ENCODE data around the gene GPRASP1. TPM values are rescaled to one million over a fixed set of nuclear protein-coding genes. Genes with fewer than 3 reads are reported as not detected.

GPRASP1 gene
- total RNA-seq, 1 experiment from 2014 or later: 3.2 TPM

- H3K4me1 ChIP-seq (ENCODE audit: insufficient read depth, low read length): no peaks in the 10 kb centered on the region
- no peak overlapping the region for H2BK15ac ChIP-seq (ENCODE audit: low read depth, low read length)
- no peak overlapping the region for H4K91ac ChIP-seq (ENCODE audit: insufficient read length, low read depth, low read length)
- no peak overlapping the region for H4K5ac ChIP-seq (ENCODE audit: insufficient read length, low read depth, low read length)
- no peak overlapping the region for H3K18ac ChIP-seq (ENCODE audit: insufficient read length, low read depth, low read length)
- no peak overlapping the region for H3K14ac ChIP-seq (ENCODE audit: insufficient read depth, low read length)
- H3K4ac ChIP-seq (ENCODE audit: low read depth, low read length): no peak overlapping the region
- no peak overlapping the region for H2BK12ac ChIP-seq (ENCODE audit: insufficient read length, low read depth, low read length)
- H2AK5ac ChIP-seq (ENCODE audit: insufficient read length, low read length): no peak overlapping the region
- Mint-ChIP-seq H3K4me1 (no peaks in the 10 kb centered on the region), H3K27ac (no peak overlapping the region), H3K9me3 (peaks cover 83 to 87% of the 10 kb centered on the region in 2 experiments), H3K36me3 (ENCODE audit: insufficient read depth in 1 of 3, low read depth in 3 of 3) (peaks cover 33 to 62% (median 35%) of the 10 kb centered on the region in 3 experiments), H3K4me3 (no peak overlapping the region), H3K27me3 (ENCODE audit: low read depth) (no peaks in the 10 kb centered on the region)
- H3K23me2 ChIP-seq (ENCODE audit: insufficient read length, low read depth, low read length, poor library complexity, severe bottlenecking): no peaks in the 10 kb centered on the region
- H3K27ac ChIP-seq (ENCODE audit: insufficient read length, low read depth, low read length): no peak overlapping the region
- no peak overlapping the region for H3K9ac ChIP-seq (ENCODE audit: extremely low read depth, insufficient read length, low read length)
- TF ChIP-seq CTCF (conservative IDR thresholded peaks at IDR 0.05): no peak
- DNase-seq: no peak
- no peak overlapping the region for H3K56ac ChIP-seq (ENCODE audit: insufficient read length, low read depth, low read length)
- H3K27me3 ChIP-seq (ENCODE audit: insufficient read depth, low read length): no peaks in the 10 kb centered on the region
- peaks cover 15% of the 10 kb centered on the region for H3K9me3 ChIP-seq (ENCODE audit: control insufficient read depth, low read depth, low read length)
- H3K79me1 ChIP-seq (ENCODE audit: insufficient read depth, low read depth, low read length, poor library complexity, severe bottlenecking): no peaks in the 10 kb centered on the region
- no peaks in the 10 kb centered on the region for H3K79me2 ChIP-seq (ENCODE audit: insufficient read depth, low read length)
- H3K4me2 ChIP-seq (ENCODE audit: insufficient read depth, insufficient read length, low read length): no peak overlapping the region
- no peaks in the 10 kb centered on the region for H4K20me1 ChIP-seq (ENCODE audit: control insufficient read depth, insufficient read depth, insufficient read length)
- no peak overlapping the region for H3K23ac ChIP-seq (ENCODE audit: insufficient read length, low read depth, low read length)
- no peak overlapping the region for H2BK5ac ChIP-seq (ENCODE audit: insufficient read length, low read length)
- H3T11ph ChIP-seq (ENCODE audit: low read length): no peak overlapping the region
- no peak overlapping the region for H2AFZ ChIP-seq (ENCODE audit: low read length)
- WGBS (ENCODE audit: extremely low coverage, insufficient read length, low lambda C conversion rate): no CpG with 5 or more reads among the region's 6 CpGs
- no peak overlapping the region for H2BK20ac ChIP-seq (ENCODE audit: low read depth, low read length, poor library complexity, severe bottlenecking)
- no peak overlapping the region for H2BK120ac ChIP-seq (ENCODE audit: low read depth, low read length, poor library complexity, severe bottlenecking)
- no peak overlapping the region for H4K8ac ChIP-seq (replicated peaks; ENCODE audit: insufficient read length, low read depth, low read length)
These were observed 27.2 kb upstream of the GPRASP1 start for GRCh38 chrX:102624105-102624504.

Data from H9 (cell line).